Measurements from ENCODE around the gene MED1.
"Not testable (repeated sequence)": the region's sequence is repeated elsewhere in the genome, so short reads cannot be mapped to it uniquely, and the experiment has no call there.

MED1 gene

GRCh38 chr17:39385040-39385439 is 66.0 kb downstream of the MED1 start:
- no peak overlapping the region for H3K18ac ChIP-seq (ENCODE audit: low read depth in 1 of 2, low read length in 2 of 2)
- peak overlapping the region in 1 of 2 experiments; percentile 75 for H3K14ac ChIP-seq (ENCODE audit: low read length in 2 of 2)

GRCh38 chr17:39380144-39380543 is 70.9 kb downstream of the MED1 start:
- H3K4me2 ChIP-seq (ENCODE audit: low read length, poor library complexity, severe bottlenecking): no peak overlapping the region
- H2BK12ac ChIP-seq (ENCODE audit: low read length in 2 of 2): no peak overlapping the region
- WGBS: 95% methylated on average over 1 of the region's 2 CpGs
- no peaks in the 10 kb centered on the region for H3K27me3 ChIP-seq (ENCODE audit: control insufficient read depth in 1 of 2, insufficient read depth in 1 of 2, low read length in 2 of 2)
- H3K23ac ChIP-seq (ENCODE audit: low read length in 2 of 2): no peak overlapping the region
- no peak overlapping the region for H2BK15ac ChIP-seq (ENCODE audit: low read depth, poor library complexity, severe bottlenecking)
- no peak overlapping the region for H4K91ac ChIP-seq (ENCODE audit: low read length)
- no peak overlapping the region for H2AK5ac ChIP-seq (ENCODE audit: low read length, severe bottlenecking)
- H3K9ac ChIP-seq (ENCODE audit: low read length): no peak overlapping the region
- no peak for DNase-seq
- no peak overlapping the region for H3K4me3 ChIP-seq (ENCODE audit: insufficient read depth in 1 of 2, low read depth in 1 of 2, low read length in 2 of 2)
- H4K8ac ChIP-seq (ENCODE audit: low read length): no peak overlapping the region
- no peak overlapping the region for H3K14ac ChIP-seq (ENCODE audit: low read length in 2 of 2)
- H2AFZ ChIP-seq (ENCODE audit: low read depth, low read length): no peak overlapping the region
- H2BK5ac ChIP-seq (ENCODE audit: low read depth, low read length, poor library complexity, severe bottlenecking): no peak overlapping the region
- no peak overlapping the region for H3K18ac ChIP-seq (ENCODE audit: low read depth in 1 of 2, low read length in 2 of 2)
- H3K27ac ChIP-seq (ENCODE audit: low read length, poor library complexity, severe bottlenecking): no peak overlapping the region
- no peaks in the 10 kb centered on the region for H3K36me3 ChIP-seq (ENCODE audit: control insufficient read depth in 1 of 2, insufficient read depth in 2 of 2, low read depth in 1 of 2, low read length in 2 of 2)
- H3K79me1 ChIP-seq (replicated peaks; ENCODE audit: low read length, poor library complexity, severe bottlenecking): peaks cover 18% of the 10 kb centered on the region
- no peaks in the 10 kb centered on the region for H3K9me3 ChIP-seq (ENCODE audit: control insufficient read depth, low read length)
- no peak overlapping the region for H3K4ac ChIP-seq (ENCODE audit: low read depth in 1 of 2, low read length in 2 of 2)
- peaks cover 3% of the 10 kb centered on the region for H3K4me1 ChIP-seq (ENCODE audit: control insufficient read depth, insufficient read depth, low read depth, low read length)
- H2BK120ac ChIP-seq (ENCODE audit: low read depth, low read length): no peak overlapping the region

More at GRCh38 chr17:39385040-39385439, 66.0 kb downstream of the MED1 start:
- H2BK12ac ChIP-seq (ENCODE audit: low read length in 2 of 2): no peak overlapping the region
- no peaks in the 10 kb centered on the region for H3K9me3 ChIP-seq (ENCODE audit: control insufficient read depth, low read length)
- peak overlapping the region in 1 of 2 experiments; percentile 20 for H3K4me3 ChIP-seq (ENCODE audit: insufficient read depth in 1 of 2, low read depth in 1 of 2, low read length in 2 of 2)
- H2BK120ac ChIP-seq (ENCODE audit: low read depth, low read length): no peak overlapping the region
- H2BK5ac ChIP-seq (ENCODE audit: low read depth, low read length, poor library complexity, severe bottlenecking): no peak overlapping the region
- H2AFZ ChIP-seq (ENCODE audit: low read depth, low read length): no peak overlapping the region
- H4K91ac ChIP-seq (ENCODE audit: low read length): no peak overlapping the region
- H3K4me1 ChIP-seq (ENCODE audit: control insufficient read depth, insufficient read depth, low read depth, low read length): no peaks in the 10 kb centered on the region
- WGBS: 96% methylated on average over 4 of the region's 6 CpGs
- peak overlapping the region in 1 of 2 experiments; percentile 89 for H3K23ac ChIP-seq (ENCODE audit: low read length in 2 of 2)
- H3K4ac ChIP-seq (ENCODE audit: low read depth in 1 of 2, low read length in 2 of 2): no peak overlapping the region
- H3K36me3 ChIP-seq (ENCODE audit: control insufficient read depth in 1 of 2, insufficient read depth in 2 of 2, low read depth in 1 of 2, low read length in 2 of 2): peaks cover 0 to 10% of the 10 kb centered on the region in 2 experiments
- H2BK15ac ChIP-seq (ENCODE audit: low read depth, poor library complexity, severe bottlenecking): no peak overlapping the region
- no peak overlapping the region for H3K9ac ChIP-seq (ENCODE audit: low read length)
- no peak overlapping the region for H3K27ac ChIP-seq (ENCODE audit: low read length, poor library complexity, severe bottlenecking)
- H3K4me2 ChIP-seq (ENCODE audit: low read length, poor library complexity, severe bottlenecking): no peak overlapping the region
- DNase-seq: no peak
- peaks cover 13% of the 10 kb centered on the region for H3K79me1 ChIP-seq (replicated peaks; ENCODE audit: low read length, poor library complexity, severe bottlenecking)
- no peak overlapping the region for H4K8ac ChIP-seq (ENCODE audit: low read length)
- no peaks in the 10 kb centered on the region for H3K27me3 ChIP-seq (ENCODE audit: control insufficient read depth in 1 of 2, insufficient read depth in 1 of 2, low read length in 2 of 2)
- no peak overlapping the region for H2AK5ac ChIP-seq (ENCODE audit: low read length, severe bottlenecking)

DNA sequence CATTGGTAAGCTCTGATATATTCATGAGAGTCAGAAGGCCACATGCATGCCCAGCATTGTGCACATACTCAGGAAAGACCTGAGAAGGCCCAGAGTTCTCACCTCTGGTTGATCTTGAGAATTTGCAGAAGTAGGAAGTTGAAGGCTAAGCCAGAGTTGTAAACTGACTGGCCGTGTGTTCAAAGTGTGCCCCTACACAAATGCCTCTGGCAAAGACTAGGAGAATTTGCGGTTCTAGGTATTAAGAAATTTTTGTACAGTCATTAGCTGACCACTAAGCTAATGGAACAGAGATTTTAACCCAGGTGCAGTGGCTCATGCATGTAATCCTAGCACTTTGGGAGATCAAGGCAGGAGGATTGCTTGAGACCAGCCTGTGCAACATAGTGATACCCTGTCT is 74.6 kb downstream of the MED1 start:
- Histone ChIP-seq H2AK5ac (ENCODE audit: low read length, severe bottlenecking) (no peak overlapping the region), H4K8ac (ENCODE audit: low read length) (no peak overlapping the region), H3K4me3 (ENCODE audit: insufficient read depth in 1 of 2, low read depth in 1 of 2, low read length in 2 of 2) (no peak overlapping the region)

DNA sequence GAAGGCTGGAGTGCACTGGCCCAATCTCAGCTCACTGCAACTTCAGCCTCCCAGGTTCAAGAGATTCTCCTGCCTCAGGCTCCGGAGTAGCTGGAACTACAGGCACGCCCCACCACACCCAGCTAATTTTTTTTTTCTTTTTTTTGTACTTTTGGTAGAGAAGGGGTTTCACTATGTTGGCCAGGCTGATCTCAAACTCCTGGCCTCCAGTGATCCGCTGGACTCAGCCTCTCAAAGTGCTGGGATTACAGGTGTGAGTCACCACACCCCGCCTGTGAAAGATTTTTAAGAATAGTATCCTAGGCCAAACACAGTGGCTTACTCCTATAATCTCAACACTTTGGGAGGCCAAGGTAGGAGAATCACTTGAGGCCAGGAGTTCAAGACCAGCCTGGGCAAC is 83.3 kb downstream of the MED1 start:
- not testable (repeated sequence) for H3K4ac ChIP-seq (ENCODE audit: low read depth in 1 of 2, low read length in 2 of 2); H3K27ac ChIP-seq (ENCODE audit: low read length, poor library complexity, severe bottlenecking); H3K27me3 ChIP-seq (ENCODE audit: control insufficient read depth in 1 of 2, insufficient read depth in 1 of 2, low read length in 2 of 2); H3K4me3 ChIP-seq (ENCODE audit: insufficient read depth in 1 of 2, low read depth in 1 of 2, low read length in 2 of 2); H3K4me1 ChIP-seq (ENCODE audit: control insufficient read depth, insufficient read depth, low read depth, low read length); H3K9ac ChIP-seq (ENCODE audit: low read length); H2BK12ac ChIP-seq (ENCODE audit: low read length in 2 of 2); H3K14ac ChIP-seq (ENCODE audit: low read length in 2 of 2); H2AFZ ChIP-seq (ENCODE audit: low read depth, low read length); H3K4me2 ChIP-seq (ENCODE audit: low read length, poor library complexity, severe bottlenecking); H2BK5ac ChIP-seq (ENCODE audit: low read depth, low read length, poor library complexity, severe bottlenecking); H3K23ac ChIP-seq (ENCODE audit: low read length in 2 of 2); H2BK120ac ChIP-seq (ENCODE audit: low read depth, low read length); H3K18ac ChIP-seq (ENCODE audit: low read depth in 1 of 2, low read length in 2 of 2); H3K36me3 ChIP-seq (ENCODE audit: control insufficient read depth in 1 of 2, insufficient read depth in 2 of 2, low read depth in 1 of 2, low read length in 2 of 2); DNase-seq; H4K91ac ChIP-seq (ENCODE audit: low read length); H2BK15ac ChIP-seq (ENCODE audit: low read depth, poor library complexity, severe bottlenecking); H3K9me3 ChIP-seq (ENCODE audit: control insufficient read depth, low read length); H4K8ac ChIP-seq (ENCODE audit: low read length); H2AK5ac ChIP-seq (ENCODE audit: low read length, severe bottlenecking)
- peaks cover 10% of the 10 kb centered on the region for H3K79me1 ChIP-seq (replicated peaks; ENCODE audit: low read length, poor library complexity, severe bottlenecking)
- 97% methylated on average over 2 of the region's 4 CpGs for WGBS

More for the DNA sequence above, 74.6 kb downstream of the MED1 start:
- Histone ChIP-seq H3K27me3 (ENCODE audit: control insufficient read depth in 1 of 2, insufficient read depth in 1 of 2, low read length in 2 of 2) (no peaks in the 10 kb centered on the region), H3K36me3 (ENCODE audit: control insufficient read depth in 1 of 2, insufficient read depth in 2 of 2, low read depth in 1 of 2, low read length in 2 of 2) (no peaks in the 10 kb centered on the region), H3K23ac (ENCODE audit: low read length in 2 of 2) (no peak overlapping the region), H3K14ac (ENCODE audit: low read length in 2 of 2) (no peak overlapping the region), H4K91ac (ENCODE audit: low read length) (no peak overlapping the region), H3K4me1 (ENCODE audit: control insufficient read depth, insufficient read depth, low read depth, low read length) (peaks cover 3% of the 10 kb centered on the region), H3K27ac (ENCODE audit: low read length, poor library complexity, severe bottlenecking) (no peak overlapping the region), H2BK12ac (ENCODE audit: low read length in 2 of 2) (no peak overlapping the region), H3K79me1 (replicated peaks; ENCODE audit: low read length, poor library complexity, severe bottlenecking) (peaks cover 13% of the 10 kb centered on the region), H2AFZ (ENCODE audit: low read depth, low read length) (no peak overlapping the region), H3K4me2 (ENCODE audit: low read length, poor library complexity, severe bottlenecking) (no peak overlapping the region), H3K18ac (ENCODE audit: low read depth in 1 of 2, low read length in 2 of 2) (no peak overlapping the region), H3K4ac (ENCODE audit: low read depth in 1 of 2, low read length in 2 of 2) (no peak overlapping the region), H2BK5ac (ENCODE audit: low read depth, low read length, poor library complexity, severe bottlenecking) (no peak overlapping the region), H2BK15ac (ENCODE audit: low read depth, poor library complexity, severe bottlenecking) (no peak overlapping the region), H3K9ac (ENCODE audit: low read length) (no peak overlapping the region), H3K9me3 (ENCODE audit: control insufficient read depth, low read length) (no peaks in the 10 kb centered on the region), H2BK120ac (ENCODE audit: low read depth, low read length) (no peak overlapping the region)
- 64% methylated on average over 2 of the region's 2 CpGs for WGBS
- DNase-seq: no peak
